NCI-H1092 (cell line): Measurements from ENCODE around the gene MARS2.
"Not testable (repeated sequence)": the region's sequence is repeated elsewhere in the genome, so short reads cannot be mapped to it uniquely, and the experiment has no call there.

Experiments
- DNase-seq: peaks from one replicate; lab custom pipeline; 2025; lab: John Stamatoyannopoulos, UW

MARS2 gene

GRCh38 chr2:197706839-197707207 is 1.7 kb downstream of the MARS2 start:
- no peak for DNase-seq

- DNase-seq, result no peak
Observed at GRCh38 chr2:197707316-197708213, 2.4 kb downstream of the MARS2 start.

- no peak for DNase-seq
Observed at GRCh38 chr2:197708331-197708730, 3.2 kb downstream of the MARS2 start.

- DNase-seq, result not testable (repeated sequence)
Observed at GRCh38 chr2:197709140-197709539, 4.0 kb downstream of the MARS2 start.

- DNase-seq, result no peak
Observed at GRCh38 chr2:197710424-197711042, 5.4 kb downstream of the MARS2 start.

- DNase-seq, result no peak
Observed at GRCh38 chr2:197711578-197711977, 6.4 kb downstream of the MARS2 start.

- DNase-seq, result no peak
Observed at GRCh38 chr2:197713271-197713670, 8.1 kb downstream of the MARS2 start.

- DNase-seq, result no peak
Observed at GRCh38 chr2:197717863-197718262, 12.7 kb downstream of the MARS2 start.

GRCh38 chr2:197727011-197727410 is 21.8 kb downstream of the MARS2 start:
- DNase-seq, result no peak

GRCh38 chr2:197728555-197729544 is 23.7 kb downstream of the MARS2 start:
- DNase-seq, result not testable (repeated sequence)

- no peak for DNase-seq
Observed at GRCh38 chr2:197740200-197740599, 35.0 kb downstream of the MARS2 start.
